Gastrocnemius medialis (tissue), 4 donors: ENCODE measurements around the gene RASA3.

Experiments used
- CTCF ChIP-seq, 5 experiments: fragments of 450-650 bp in 3 of 5; fragments of 200-600 bp in 2 of 5; sonication (generic) in 2 of 5; IDR thresholded peaks in 4 of 5; conservative IDR thresholded peaks in 1 of 5; 1 replicate in 4 of 5; 2 replicates in 1 of 5; pipeline ENCODE4 v1.5.1; 2016 to 2019; ENCODE audit warnings: antibody characterized with exemption in 5 of 5, mild to moderate bottlenecking in 3 of 5, moderate library complexity in 3 of 5
- POLR2A ChIP-seq, 2 donors: fragments of 450-650 bp; IDR thresholded peaks; one replicate each; pipeline ENCODE4 v1.6.1; 2017; ENCODE audit warnings: antibody characterized with exemption in 2 of 2, mild to moderate bottlenecking in 2 of 2, moderate library complexity in 2 of 2

GRCh38 chr13:114090476-114090875 lies 41.9 kb downstream of the RASA3 start:
- TF ChIP-seq CTCF (IDR thresholded peaks at IDR 0.05 in 4 of 5, conservative IDR thresholded peaks at IDR 0.05 in 1 of 5) (no peak), POLR2A (IDR thresholded peaks at IDR 0.05) (no peak)
